Measurements from ENCODE around the gene TSPYL4.

The TSPYL4 gene

DNA sequence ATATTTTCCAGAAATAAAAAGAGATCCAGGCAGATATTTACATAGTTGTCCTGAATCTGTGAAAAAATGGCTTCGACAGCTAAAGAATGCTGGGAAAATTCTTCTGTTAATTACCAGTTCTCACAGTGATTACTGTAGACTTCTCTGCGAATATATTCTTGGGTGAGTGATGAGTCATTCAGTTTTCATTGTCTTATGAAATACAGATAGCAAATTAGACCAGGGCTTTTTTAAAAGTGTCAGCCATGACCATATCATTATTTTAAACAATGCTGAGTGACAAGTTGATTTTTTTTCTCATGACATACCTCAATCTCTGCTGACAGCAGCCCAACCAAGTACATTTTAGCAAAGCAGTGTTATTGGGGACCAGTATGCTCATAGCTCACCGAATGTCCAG is 32.8 kb downstream of the TSPYL4 start:
- no peak for DNase-seq

DNA sequence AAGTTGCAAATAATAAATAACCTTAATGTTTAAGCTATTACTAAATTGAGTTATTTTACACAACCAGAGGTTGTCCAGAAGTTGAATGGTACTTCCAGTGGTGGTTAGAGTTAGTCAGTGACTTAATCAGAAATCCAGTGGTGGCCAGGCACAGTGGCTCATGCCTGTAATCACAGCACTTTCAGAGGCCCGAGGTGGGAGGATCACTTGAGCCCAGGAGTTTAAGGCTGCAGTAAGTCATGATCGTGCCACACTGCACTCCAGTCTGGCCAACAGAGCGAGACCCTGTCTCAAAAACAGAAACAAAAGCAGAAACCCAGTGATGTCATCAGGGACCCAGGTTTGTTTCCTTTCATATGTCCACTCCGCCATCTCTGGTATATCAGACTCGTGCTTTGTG is 35.0 kb downstream of the TSPYL4 start:
- no peak for DNase-seq

DNA sequence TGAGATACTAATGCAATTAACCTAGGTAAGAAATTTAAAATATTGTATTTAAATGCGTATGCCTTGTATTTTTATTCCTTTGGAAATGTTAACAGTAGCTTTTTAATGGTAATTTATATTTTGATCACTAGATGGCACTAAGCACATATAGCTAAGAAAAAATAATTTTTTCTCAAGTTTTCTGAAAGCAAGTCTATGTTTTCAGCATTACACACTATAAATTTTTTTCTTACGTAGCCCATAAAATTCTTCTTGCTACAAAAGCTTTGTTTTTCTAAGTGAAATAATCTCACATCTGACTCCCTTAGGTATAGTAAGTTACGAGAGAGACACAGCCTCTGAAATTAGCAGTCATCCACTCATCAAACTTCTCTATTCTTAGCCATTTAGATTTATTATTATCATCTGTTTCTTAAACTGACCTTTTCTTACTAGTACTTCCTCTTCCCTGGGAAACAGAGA is 35.7 kb downstream of the TSPYL4 start:
- DNase-seq = peak; percentile 46

DNA sequence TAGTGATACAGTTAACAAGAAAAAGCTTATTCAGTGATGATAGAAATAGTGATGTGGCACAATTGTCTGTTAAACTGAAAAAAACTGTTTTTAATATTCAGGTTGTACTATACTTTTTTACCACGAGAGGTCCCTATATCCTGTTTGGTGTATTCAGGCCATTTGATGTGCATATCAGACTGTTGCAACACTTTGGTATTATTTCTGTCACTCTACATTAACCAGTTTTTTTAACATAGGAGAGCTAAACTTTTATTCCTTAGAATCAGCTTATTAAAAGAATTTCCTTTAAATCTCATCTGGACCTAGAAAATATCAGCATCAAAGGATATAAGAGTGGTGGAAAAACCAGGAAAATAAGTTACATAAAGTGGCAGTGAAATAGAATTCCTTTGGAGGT is 36.8 kb downstream of the TSPYL4 start:
- DNase-seq = peak; percentile 16

DNA sequence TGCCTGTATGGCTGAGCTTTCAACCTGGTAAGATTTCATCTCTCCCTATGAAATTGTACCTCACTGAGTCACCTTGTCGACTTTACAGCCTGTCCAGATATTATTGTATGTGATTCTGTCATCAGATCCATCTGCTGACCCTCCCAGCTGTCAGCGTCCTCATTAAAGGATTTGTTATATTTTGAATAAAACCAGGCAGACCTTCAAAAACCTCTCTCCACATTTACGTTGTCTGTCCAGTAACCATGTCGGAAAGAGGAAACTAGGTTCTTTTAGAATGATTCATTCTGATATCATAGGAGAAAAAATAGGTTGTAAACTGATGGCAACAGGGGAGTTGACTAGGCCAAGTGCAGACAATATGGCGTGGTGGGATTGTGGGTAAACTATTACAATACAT is 38.5 kb downstream of the TSPYL4 start:
- DNase-seq = no peak

DNA sequence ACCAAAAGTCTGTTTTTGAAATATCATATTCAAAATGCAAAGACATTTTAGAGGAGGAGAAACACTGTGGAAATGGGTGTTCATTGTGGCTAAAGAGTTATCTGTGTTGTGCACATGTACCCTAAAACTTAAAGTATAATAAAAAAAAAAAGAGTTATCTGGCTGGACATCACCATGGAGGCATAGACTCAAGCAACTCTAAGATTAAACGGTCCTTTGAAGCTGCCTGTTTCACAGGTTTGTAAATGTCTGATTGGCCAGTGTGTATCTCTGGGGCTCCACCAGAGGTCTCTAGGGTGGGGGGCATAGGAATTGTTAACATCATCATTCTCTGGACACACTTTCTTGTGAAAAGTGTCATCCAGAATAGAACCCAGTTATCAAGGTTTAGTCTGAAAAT is 39.2 kb downstream of the TSPYL4 start:
- DNase-seq = no peak

DNA sequence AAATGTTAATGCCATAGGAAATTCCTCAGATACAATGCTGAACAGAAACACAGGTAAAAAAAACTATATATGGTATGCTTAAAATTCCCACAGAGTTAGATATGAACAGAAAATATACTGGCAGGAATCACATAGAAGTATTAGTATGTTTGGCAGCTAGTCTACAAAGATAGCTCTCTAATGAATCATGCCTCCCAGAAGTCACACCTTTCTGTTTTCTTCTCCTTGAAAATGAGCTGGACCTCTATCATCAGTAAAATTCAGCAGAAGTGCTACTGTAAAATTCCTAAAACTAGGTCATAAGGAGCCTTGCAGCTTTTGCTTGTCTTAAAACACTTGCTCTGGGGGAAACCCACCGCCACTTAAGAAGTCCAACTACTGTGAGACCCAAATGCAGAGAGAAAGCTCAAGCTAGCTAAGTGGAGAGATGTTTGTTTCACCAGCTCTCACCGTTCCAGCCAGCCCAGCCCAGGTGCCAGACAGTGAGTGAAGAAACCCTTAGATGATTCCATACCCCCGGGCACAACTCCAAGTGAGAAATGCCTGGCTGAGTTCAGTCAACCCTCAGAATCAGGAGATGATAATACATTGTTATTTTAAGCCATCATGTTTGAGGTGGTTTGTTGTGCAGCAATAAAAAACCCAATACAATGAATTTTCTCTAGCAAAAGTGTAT is 43.0 kb downstream of the TSPYL4 start:
- DNase-seq = peak; percentile 71

DNA sequence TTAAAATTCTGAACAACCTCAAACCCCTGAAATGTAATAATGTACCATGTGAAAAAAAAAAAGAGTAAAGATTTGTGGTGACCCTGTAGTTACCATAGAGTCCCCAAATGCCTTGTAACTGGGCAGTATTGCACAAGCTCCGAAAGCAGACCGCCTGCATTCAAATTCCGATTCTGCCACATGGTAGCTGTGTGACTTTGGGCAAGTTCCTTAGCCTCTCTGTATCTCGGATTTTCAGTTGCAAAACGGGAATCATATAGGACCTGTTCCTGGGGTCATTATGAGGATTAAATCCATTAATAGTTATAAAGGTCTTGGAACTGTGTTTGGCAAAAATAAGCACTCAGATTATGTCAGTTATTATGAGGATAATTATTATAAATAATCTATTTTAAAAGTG is 43.6 kb downstream of the TSPYL4 start:
- no peak for DNase-seq

DNA sequence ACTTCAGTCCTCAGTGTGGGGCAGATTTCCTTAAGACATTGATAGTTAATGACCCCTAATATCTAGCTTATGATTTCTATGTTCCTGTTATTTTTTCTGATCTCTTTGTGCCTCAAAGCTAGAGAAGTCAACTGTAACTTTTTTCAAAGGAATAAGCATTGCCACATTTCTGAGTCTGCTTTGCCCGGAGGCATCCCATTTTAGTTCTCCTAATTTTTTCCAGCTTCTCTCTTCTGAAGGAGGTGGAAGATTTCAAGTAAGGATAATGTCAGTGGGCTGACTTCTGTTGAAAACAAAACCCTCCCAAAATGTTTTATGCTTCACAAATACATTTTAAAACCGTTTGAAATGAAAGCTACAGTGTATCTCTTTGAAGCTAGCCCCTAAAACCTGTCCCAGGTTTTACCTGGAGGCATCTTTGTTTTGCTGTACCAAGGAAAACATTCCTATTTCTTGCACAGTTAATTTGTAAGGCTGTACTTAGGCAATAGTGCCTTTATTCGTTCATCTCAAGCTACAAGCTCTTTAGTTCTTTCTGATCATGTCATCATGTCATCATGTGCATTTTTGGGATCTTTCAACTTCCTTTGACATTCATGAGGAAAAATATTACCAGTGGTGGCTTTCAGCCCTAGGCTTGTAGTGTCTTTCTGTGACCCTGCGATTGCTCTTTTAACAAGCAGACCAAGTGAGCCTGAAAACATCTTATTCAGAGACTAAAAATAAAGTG is 45.7 kb downstream of the TSPYL4 start:
- DNase-seq = no peak

DNA sequence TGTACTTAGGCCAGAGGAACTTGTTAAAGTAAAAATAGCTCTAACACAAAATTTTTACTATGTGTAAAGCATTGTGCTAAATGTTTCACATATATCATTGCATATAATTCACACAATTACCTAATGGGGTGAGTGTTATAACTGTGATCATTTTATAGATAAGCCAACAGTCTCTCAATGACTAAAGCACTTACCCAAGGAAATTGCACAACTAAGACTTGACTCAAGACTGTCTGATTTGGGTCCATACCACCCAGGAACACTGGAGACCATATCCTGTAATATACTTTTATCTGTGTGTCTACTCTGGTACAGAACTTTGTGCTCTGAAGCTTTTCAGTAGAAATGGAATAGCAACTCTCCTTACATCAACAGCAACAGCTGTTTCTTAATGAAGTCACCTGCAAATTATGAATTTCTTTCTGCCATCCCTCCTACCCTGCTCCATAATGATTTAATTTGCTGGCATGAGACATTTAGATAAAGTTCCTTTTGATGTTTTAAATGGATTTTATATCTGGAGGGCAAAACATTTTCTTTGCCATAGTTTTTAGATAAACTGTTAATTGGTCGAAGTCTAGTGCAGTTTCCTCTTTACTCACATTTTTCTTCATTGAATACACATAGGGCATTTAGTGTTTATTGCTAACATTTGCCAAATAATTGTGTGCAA is 47.5 kb downstream of the TSPYL4 start:
- DNase-seq = no peak

DNA sequence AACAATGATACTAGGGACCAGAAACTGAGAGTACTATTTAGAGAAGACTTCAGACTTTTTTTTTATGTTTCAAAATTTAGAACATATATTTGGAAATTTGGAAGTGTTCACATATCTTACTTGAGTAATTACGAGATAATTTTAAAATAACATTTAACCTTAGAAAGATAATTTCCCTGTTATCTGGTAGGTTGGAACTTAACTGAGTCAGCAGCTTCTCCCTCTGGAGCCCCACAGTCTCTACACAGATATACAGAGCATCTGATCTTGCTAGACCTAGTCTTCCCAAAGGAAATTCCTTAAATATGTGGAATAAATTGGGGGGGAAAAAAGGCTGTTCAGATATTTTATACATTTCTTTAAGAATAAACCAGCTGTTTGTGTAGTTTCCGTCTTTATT is 48.6 kb downstream of the TSPYL4 start:
- DNase-seq = no peak

DNA sequence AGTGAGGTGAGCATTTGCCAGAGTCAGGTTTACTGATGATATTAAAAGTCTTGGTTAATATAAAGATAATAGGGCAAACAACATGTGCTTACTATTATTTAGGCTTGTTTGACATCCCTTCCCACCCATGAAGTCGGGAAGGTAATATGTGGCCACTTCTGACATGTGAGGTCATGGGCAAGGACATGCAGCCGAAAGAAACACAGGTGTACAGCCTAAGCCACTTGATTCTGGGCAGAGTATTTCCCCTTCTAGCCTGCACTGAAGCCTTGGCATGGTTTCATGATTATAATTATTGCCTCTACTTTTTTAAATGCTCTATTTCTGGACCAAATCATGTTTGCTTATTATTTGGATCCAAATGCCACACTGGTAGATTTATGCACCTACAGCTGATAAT is 52.3 kb downstream of the TSPYL4 start:
- DNase-seq = no peak

DNA sequence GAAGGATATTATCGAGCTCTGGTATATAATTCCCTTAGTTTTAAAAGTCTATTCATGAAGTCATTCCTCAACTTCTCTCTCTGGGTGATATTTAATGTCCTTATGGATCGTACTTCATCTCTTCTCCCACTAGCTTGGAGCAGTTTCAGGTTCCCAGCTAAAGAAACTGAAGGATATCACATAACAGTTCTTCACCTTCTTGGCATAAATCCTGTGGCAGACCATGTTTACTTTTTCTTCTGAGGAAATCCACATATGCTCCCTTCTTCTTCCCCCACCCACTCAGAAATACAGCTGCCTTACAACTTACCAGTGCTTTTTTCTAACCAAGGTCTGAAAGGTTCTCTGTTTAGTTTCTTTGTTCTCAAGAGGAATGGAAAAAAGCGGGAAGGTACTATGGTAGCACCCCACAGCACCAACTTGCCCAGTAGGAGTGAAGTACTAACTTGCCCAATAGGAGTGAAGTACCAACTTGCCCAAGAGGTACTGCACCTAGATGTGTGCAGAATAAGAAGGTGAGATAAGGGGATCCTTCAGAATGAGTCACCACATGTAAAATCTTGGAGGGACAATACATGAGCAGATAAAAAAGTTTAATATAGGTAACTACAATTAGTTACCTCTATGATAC is 53.1 kb downstream of the TSPYL4 start:
- no peak for DNase-seq

Measured in NCI-H1105 treated with DMSO at 0.1 percent for 48 hours (cell line).